IPS-NIHi11 (cell line): ENCODE results near the gene ZNF681.
"Not testable (repeated sequence)": the region's sequence is repeated elsewhere in the genome, so short reads cannot be mapped to it uniquely, and the experiment has no call there.

Source experiments
- DNase-seq: peaks from one replicate; pipeline ENCODE4 v3.0.0; 2012; ENCODE audit warnings: mixed read lengths, low spot score

The ZNF681 gene

GRCh38 chr19:23774106-23774505 lies 15.4 kb upstream of the ZNF681 start:
- DNase-seq: no peak

- DNase-seq: no peak
Observed at GRCh38 chr19:23772675-23773063, 14.0 kb upstream of the ZNF681 start.

- DNase-seq: no peak
Observed at GRCh38 chr19:23771761-23772674, 13.3 kb upstream of the ZNF681 start.

GRCh38 chr19:23771316-23771715 lies 12.6 kb upstream of the ZNF681 start:
- DNase-seq: no peak

GRCh38 chr19:23770672-23771250 lies 12.1 kb upstream of the ZNF681 start:
- DNase-seq: no peak

DNA sequence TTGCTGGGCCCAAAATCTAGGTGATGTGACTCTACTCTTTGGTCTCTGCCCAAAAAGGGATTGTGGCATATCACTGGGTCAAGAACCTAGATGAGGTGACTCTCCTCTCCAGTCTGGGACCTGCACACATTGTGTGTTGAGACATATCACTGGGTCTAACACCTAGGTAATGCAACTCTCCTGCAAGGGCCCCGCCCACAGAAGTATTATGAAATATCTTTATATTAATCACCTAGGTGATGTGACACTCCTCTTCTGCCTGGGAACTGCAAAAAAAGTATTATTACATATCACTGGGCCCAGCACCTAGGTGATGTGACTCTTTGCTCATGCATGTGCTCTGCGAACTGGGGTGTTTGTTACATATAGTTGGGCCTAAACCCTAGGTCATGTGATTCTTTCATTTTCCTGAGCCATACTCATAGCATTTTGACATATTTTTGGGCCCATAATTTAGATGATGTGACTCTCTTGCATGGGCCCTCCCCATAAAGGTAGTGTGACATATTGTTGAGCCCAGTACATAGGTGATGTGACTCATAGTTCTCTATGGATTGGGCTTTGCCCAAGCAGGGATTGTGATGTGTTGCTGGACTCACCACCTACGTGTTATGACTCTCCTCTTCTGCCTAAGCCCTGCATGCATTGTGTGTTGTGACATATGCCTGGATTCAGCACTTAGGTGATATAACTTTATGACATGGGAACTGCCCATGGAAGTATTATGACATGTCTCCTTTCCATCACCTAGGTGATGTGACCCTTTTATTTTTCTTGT lies 11.2 kb upstream of the ZNF681 start:
- no peak for DNase-seq

DNA sequence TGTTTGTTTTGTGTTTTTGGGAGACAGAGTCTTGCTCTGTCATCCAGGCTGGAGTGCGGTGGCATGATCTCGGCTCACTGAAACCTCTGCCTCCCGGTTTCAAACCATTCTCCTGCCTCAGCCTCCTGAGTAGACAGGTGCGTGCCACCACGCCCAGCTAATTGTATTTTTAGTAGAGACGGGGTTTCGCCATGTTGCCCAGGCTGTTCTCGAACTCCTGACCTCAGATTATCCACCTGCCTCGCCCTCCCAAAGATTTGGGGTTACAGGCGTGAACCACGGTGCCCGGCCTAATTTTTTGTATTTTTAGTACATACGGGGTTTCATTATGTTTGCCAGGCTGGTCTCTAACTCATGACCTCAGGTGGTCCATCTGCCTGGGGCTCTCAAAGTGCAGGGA lies 8.3 kb upstream of the ZNF681 start:
- DNase-seq: no peak

GRCh38 chr19:23764781-23765180 lies 6.1 kb upstream of the ZNF681 start:
- DNase-seq: no peak

DNA sequence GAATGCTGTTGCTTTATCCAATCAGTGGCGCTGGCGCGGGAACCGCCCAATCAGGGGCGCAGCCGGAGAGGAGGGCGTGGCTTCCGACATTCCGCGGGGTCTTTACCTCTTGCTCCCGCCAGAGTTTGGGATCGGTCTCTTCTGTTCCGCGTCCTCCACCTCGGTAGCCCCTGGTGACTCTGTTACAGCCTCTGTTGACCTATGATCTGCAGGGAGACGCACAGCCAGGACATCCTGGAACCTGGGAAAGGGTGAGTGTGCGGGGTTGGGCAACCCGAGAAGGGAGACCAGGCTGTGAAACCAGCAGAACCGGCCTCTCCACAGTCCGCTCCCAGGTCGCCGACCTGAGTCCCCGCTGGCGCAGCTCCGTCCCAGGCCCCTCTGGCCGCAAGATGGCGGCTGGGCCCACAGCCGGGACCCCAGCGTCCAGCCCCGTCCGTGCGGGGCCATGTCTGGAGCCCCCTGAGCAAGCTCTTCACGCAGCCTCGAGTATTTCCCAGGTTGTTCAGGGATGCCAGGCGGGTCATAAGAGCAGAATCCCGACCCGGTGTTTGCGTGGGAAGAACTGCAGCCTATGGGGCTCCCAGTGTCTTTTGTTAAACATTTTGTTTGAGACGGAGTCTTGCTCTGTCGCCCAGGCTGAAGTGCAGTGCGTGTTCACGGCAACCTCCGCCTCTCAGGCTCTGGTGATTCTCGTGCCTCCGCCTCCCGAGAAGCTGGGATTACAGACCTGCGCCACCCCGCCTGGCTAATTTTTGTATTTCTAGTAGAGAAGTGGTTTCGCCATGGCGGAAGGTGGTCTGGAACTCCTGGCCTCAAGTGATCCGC lies 4.4 kb upstream of the ZNF681 start:
- peak; percentile 85 for DNase-seq

GRCh38 chr19:23762548-23762883 lies 3.8 kb upstream of the ZNF681 start:
- DNase-seq: no peak

GRCh38 chr19:23760326-23760725 lies 1.6 kb upstream of the ZNF681 start:
- not testable (repeated sequence) for DNase-seq

DNA sequence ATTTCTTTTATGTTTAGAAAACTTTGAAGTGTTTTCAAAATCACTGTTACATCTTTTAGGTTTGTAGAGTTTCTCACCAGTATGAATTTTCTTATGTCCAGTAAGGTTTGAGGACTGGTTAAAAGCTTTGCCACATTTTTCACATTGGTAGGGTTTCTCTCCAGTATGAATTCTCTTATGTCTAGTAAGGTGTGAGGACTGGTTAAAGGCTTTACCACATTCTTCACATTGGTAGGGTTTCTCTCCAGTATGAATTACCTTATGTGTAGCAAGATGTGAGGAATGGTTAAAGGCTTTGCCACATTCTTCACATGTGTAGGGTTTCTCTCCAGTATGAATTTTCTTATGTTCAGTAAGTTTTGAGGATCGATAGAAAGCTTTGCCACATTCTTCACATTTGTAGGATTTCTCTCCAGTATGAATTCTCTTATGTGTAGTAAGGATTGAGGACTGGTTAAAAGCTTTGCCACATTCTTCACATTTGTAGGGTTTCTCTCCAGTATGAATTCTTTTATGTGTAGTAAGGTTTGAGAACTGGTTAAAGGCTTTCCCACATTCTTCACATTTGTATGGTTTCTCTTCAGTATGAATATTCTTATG lies 15.0 kb downstream of the ZNF681 start:
- DNase-seq: not testable (repeated sequence)

DNA sequence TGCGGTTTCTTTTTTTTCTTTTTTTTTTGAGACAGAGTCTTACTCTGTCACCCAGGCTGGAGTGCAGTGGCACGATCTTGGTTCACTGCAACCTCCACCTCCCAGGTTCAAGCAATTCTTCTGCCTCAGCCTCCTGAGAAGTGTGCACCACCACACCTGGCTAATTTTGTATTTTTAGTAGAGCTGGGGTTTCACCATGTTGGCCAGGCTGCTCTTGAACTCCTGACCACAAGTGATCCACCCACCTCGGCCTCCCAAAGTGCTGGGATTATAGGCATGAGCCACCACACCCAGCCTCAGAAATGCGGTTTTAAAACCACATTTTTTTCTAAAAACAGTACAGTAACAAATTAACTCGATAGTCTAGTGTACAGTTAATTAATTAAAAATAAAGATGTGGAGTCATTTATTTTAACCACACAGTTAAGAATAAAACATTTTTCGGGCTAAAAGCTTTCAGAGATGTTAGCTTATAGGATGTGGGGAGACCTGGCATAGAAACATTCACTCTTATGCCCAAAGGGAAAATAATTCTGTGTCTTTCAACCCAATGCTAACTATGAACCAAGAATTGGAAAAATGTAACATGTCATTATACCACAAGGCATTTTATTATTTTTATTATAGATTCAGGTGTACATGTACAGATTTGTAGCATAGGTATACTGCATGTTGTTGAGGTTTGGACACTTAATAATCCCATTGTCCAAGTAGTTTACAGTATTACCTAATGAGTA lies 27.8 kb downstream of the ZNF681 start:
- DNase-seq: not testable (repeated sequence)

DNA sequence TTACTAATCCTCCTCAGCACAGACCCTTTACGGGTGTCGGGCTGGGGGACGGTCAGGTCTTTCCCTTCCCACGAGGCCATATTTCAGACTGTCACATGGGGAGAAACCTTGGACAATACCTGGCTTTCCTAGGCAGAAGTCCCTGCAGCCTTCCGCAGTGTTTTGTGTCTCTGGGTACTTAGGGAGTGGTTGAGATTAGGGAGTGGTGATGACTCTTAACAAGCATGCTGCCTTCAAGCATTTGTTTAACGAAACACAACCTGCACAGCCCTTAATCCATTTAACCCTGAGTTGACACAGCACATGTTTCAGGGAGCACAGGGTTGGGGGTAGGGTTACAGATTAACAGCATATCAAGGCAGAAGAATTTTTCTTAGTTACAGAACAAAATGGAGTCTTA lies 34.5 kb downstream of the ZNF681 start:
- not testable (repeated sequence) for DNase-seq

DNA sequence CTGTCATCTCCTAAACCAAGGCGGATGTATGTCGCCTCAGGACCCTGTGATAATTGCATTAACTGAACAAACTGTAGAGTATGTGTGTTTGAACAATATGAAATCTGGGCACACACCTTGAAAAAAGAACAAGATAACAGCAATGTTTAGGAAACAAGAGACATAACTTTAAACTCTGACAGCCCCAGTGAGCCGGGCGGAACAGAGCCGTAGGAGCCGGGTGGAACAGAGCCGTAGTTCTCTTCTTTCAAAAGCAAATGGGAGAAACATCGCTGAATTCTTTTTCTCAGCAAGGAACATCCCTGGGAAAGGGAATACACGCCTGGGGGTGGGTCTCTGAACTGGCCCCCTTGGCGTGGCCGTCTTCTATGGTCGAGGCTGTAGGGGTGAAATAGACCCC lies 39.9 kb downstream of the ZNF681 start:
- no peak for DNase-seq

- DNase-seq: no peak
Observed at GRCh38 chr19:23716792-23717191, 41.9 kb downstream of the ZNF681 start.

GRCh38 chr19:23709347-23709746 lies 49.3 kb downstream of the ZNF681 start:
- DNase-seq: no peak

DNA sequence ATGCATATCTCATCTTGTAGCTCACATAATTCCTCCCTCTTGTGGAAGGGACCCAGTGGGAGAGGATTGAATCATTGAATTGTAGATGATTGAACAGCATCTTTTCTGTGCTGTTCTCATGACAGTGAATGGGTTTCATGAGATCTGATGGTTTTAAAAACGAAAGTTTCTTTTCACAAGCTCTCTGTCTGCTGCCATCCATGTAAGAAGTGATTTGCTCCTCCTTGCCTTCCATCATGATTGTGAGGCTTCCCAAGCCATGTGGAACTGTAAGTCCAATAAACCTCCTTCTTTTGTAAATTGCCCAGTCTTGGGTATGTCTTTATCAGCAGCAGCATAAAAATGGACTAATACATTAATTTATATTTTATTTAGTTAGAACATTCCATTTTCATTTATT lies 52.0 kb downstream of the ZNF681 start:
- no peak for DNase-seq

- no peak for DNase-seq
Observed at GRCh38 chr19:23699521-23699860, 59.2 kb downstream of the ZNF681 start.

GRCh38 chr19:23698711-23699520 lies 59.8 kb downstream of the ZNF681 start:
- DNase-seq: peak; percentile 14
